HG02870 (cell line): Measurements from ENCODE around the gene CACNA2D3.
"Not testable (repeated sequence)": the region's sequence is repeated elsewhere in the genome, so short reads cannot be mapped to it uniquely, and the experiment has no call there.

Experiments
- ATAC-seq: cut with Tn5 transposase; IDR thresholded peaks from one replicate; pipeline ENCODE4 v1.9.1; 2021; ENCODE audit warnings: mild to moderate bottlenecking, moderate library complexity; ENCODE audit not compliant: unreplicated experiment

Gene CACNA2D3

GRCh38 chr3:55089211-55089610, 966.9 kb downstream of the CACNA2D3 start:
- no peak for ATAC-seq

- no peak for ATAC-seq
Observed at GRCh38 chr3:55090291-55090690, 967.9 kb downstream of the CACNA2D3 start.

GRCh38 chr3:55090746-55091145, 968.4 kb downstream of the CACNA2D3 start:
- no peak for ATAC-seq

GRCh38 chr3:55091381-55092225, 969.3 kb downstream of the CACNA2D3 start:
- ATAC-seq: no peak

GRCh38 chr3:55094676-55095075, 972.3 kb downstream of the CACNA2D3 start:
- no peak for ATAC-seq

- ATAC-seq: no peak
Observed at GRCh38 chr3:55097441-55097840, 975.1 kb downstream of the CACNA2D3 start.

GRCh38 chr3:55105647-55106046, 983.3 kb downstream of the CACNA2D3 start:
- no peak for ATAC-seq

GRCh38 chr3:55107187-55107586, 984.8 kb downstream of the CACNA2D3 start:
- no peak for ATAC-seq

- ATAC-seq: not testable (repeated sequence)
Observed at GRCh38 chr3:55111906-55112305, 989.6 kb downstream of the CACNA2D3 start.

- ATAC-seq: no peak
Observed at GRCh38 chr3:55118451-55118850, 996.1 kb downstream of the CACNA2D3 start.

GRCh38 chr3:55119268-55119667, 996.9 kb downstream of the CACNA2D3 start:
- ATAC-seq: no peak

- ATAC-seq: no peak
Observed at GRCh38 chr3:55122312-55122711, 1000.0 kb downstream of the CACNA2D3 start.
